GM23338 (cell line): Measurements from ENCODE around the gene SLC4A7. TPM values are rescaled to one million over a fixed set of nuclear protein-coding genes. Genes with fewer than 3 reads are reported as not detected.

Experiments used
- ATAC-seq: fragments of 200-7000 bp; cut with Tn5 transposase; 3 replicates; pipeline ENCODE4 v1.9.1; 2020
- DNase-seq: peaks from one replicate; pipeline ENCODE4 v3.0.0-alpha.2; 2015; ENCODE audit warnings: low spot score
- H2AFZ ChIP-seq: fragments of 200-600 bp; sonication (generic); 2 replicates; pipeline ENCODE4 v1.8.0; 2016; ENCODE audit warnings: antibody characterized with exemption, mild to moderate bottlenecking, moderate library complexity
- H3F3A ChIP-seq: fragments of 200-600 bp; sonication (generic); replicated peaks from 2 replicates; pipeline ENCODE4 v1.8.0; 2017; ENCODE audit warnings: antibody characterized with exemption, mixed run types, low read depth
- H3K27ac ChIP-seq: fragments of 200-600 bp; sonication (generic); 2 replicates; pipeline ENCODE4 v1.6.1; 2016; ENCODE audit warnings: low read depth
- H3K27me3 ChIP-seq: fragments of 200-600 bp; sonication (generic); 2 replicates; pipeline ENCODE4 v1.8.0; 2016; ENCODE audit warnings: mild to moderate bottlenecking, mixed run types, moderate library complexity; ENCODE audit not compliant: insufficient read depth
- H3K36me3 ChIP-seq: fragments of 200-600 bp; sonication (generic); 2 replicates; pipeline ENCODE4 v1.8.0; 2016; ENCODE audit warnings: mild to moderate bottlenecking; ENCODE audit not compliant: insufficient read depth
- H3K4me1 ChIP-seq: fragments of 200-600 bp; sonication (generic); 2 replicates; pipeline ENCODE4 v1.8.0; 2016; ENCODE audit warnings: mild to moderate bottlenecking, moderate library complexity; ENCODE audit not compliant: insufficient read depth
- H3K4me2 ChIP-seq: fragments of 200-600 bp; sonication (generic); 2 replicates; pipeline ENCODE4 v1.7.1; 2017; ENCODE audit warnings: mixed run types
- H3K4me3 ChIP-seq: fragments of 200-600 bp; sonication (generic); 2 replicates; pipeline ENCODE4 v1.6.1; 2016; ENCODE audit warnings: mixed run types
- H3K79me2 ChIP-seq: fragments of 200-600 bp; sonication (generic); replicated peaks from 2 replicates; pipeline ENCODE4 v1.8.0; 2017; ENCODE audit warnings: mild to moderate bottlenecking; ENCODE audit not compliant: insufficient read depth
- H3K9me2 ChIP-seq: fragments of 200-600 bp; sonication (generic); 2 replicates; pipeline ENCODE4 v1.8.0; 2017; ENCODE audit not compliant: insufficient read depth
- H4K20me1 ChIP-seq: fragments of 200-600 bp; sonication (generic); replicated peaks from 2 replicates; pipeline ENCODE4 v1.8.0; 2017; ENCODE audit warnings: mild to moderate bottlenecking; ENCODE audit not compliant: insufficient read depth
- H3K27ac Mint-ChIP-seq: 2 replicates; pipeline ENCODE4 v1.8.0; 2020; ENCODE audit warnings: inconsistent platforms, mild to moderate bottlenecking, moderate library complexity, mixed read lengths
- H3K27me3 Mint-ChIP-seq: 3 replicates; pipeline ENCODE4 v1.8.0; 2022; ENCODE audit warnings: low read depth, mild to moderate bottlenecking, moderate library complexity, mixed read lengths, inconsistent platforms; ENCODE audit not compliant: insufficient read depth, poor library complexity
- H3K36me3 Mint-ChIP-seq: 3 replicates; pipeline ENCODE4 v1.8.0; 2021; ENCODE audit warnings: low read depth, mild to moderate bottlenecking, inconsistent platforms, moderate library complexity, mixed read lengths
- H3K4me1 Mint-ChIP-seq: 3 replicates; pipeline ENCODE4 v1.8.0; 2020; ENCODE audit warnings: mild to moderate bottlenecking, inconsistent platforms, mixed read lengths
- H3K4me3 Mint-ChIP-seq: 3 replicates; pipeline ENCODE4 v1.8.0; 2021; ENCODE audit warnings: moderate library complexity, mild to moderate bottlenecking, inconsistent platforms, mixed read lengths
- H3K9me3 Mint-ChIP-seq: 3 replicates; pipeline ENCODE4 v1.8.0; 2020; ENCODE audit warnings: moderate library complexity, mild to moderate bottlenecking, inconsistent platforms, mixed read lengths
- CREB1 ChIP-seq: fragments of 250-450 bp; sonication (Bioruptor Pico); IDR thresholded peaks from 2 replicates; pipeline ENCODE4 v1.5.0; 2020; ENCODE audit warnings: low read depth, mild to moderate bottlenecking, moderate library complexity
- CTCF ChIP-seq, 2 experiments: fragments of 200-600 bp in 1 of 2; sonication (generic) in 1 of 2; conservative IDR thresholded peaks; 2 replicates each; pipeline versions ENCODE4 v1.5.1 to v1.6.1; 2016 to 2017; ENCODE audit warnings: antibody characterized with exemption in 2 of 2, low read depth in 2 of 2, mild to moderate bottlenecking in 2 of 2, moderate library complexity in 1 of 2
- ETS1 ChIP-seq: IDR thresholded peaks from 2 replicates; pipeline ENCODE4 v1.6.1; 2016; ENCODE audit warnings: antibody characterized with exemption
- EZH2 ChIP-seq: fragments of 200-600 bp; sonication (generic); IDR thresholded peaks from one replicate; pipeline ENCODE4 v1.8.0; 2017; ENCODE audit warnings: antibody characterized with exemption, mild to moderate bottlenecking, low read depth; ENCODE audit not compliant: unreplicated experiment
- EZH2phosphoT487 ChIP-seq: fragments of 200-600 bp; sonication (generic); IDR thresholded peaks from one replicate; pipeline ENCODE4 v1.8.1; 2018; ENCODE audit warnings: antibody characterized with exemption; ENCODE audit not compliant: unreplicated experiment
- NANOG ChIP-seq: IDR thresholded peaks from 2 replicates; pipeline ENCODE4 v1.6.1; 2016; ENCODE audit warnings: antibody characterized with exemption, borderline replicate concordance
- REST ChIP-seq: IDR thresholded peaks from one replicate; pipeline ENCODE4 v1.6.1; 2018; ENCODE audit warnings: antibody characterized with exemption; ENCODE audit not compliant: unreplicated experiment
- STAT1 ChIP-seq: IDR thresholded peaks from one replicate; pipeline ENCODE4 v1.6.1; 2016; ENCODE audit warnings: antibody characterized with exemption; ENCODE audit not compliant: unreplicated experiment
- ZNF114 ChIP-seq: fragments of 250-450 bp; sonication (Bioruptor Pico); IDR thresholded peaks from 2 replicates; pipeline ENCODE4 v1.5.0; 2020; ENCODE audit warnings: mild to moderate bottlenecking, moderate library complexity
- ZNF331 ChIP-seq: fragments of 250-450 bp; sonication (Bioruptor Pico); IDR thresholded peaks from 2 replicates; pipeline ENCODE4 v1.5.0; 2020; ENCODE audit warnings: low read depth, mild to moderate bottlenecking, moderate library complexity
- ZNF462 ChIP-seq: fragments of 250-450 bp; sonication (Bioruptor Pico); IDR thresholded peaks from 2 replicates; pipeline ENCODE4 v1.5.0; 2020; ENCODE audit warnings: mild to moderate bottlenecking, moderate library complexity
- polyA plus RNA-seq: library from polyadenylated mRNA; unstranded; fragments of >200 nt; fragmentation: Nextera tagmentation; extraction: Ambion mirVana; gene quantifications from 2 replicates; pipeline ENCODE4 v1.2.1, GENCODE V29; 2016
- total RNA-seq: library from RNA; depleted of rRNA; stranded (reverse); fragments of >200 nt; shearing (Covaris generic); gene quantifications from 2 replicates; pipeline ENCODE4 v1.2.3, GENCODE V29; 2014

SLC4A7 gene
- total and polyA plus RNA-seq, 2 experiments from 2014 or later, result 44.4 to 101 TPM

GRCh38 chr3:27384191-27384590 is 100.0 kb downstream of the SLC4A7 start:
- H3F3A ChIP-seq, result no peaks in the 10 kb centered on the region
- Mint-ChIP-seq H3K36me3 (peaks cover 50% of the 10 kb centered on the region), H3K27me3 (peaks cover 1% of the 10 kb centered on the region), H3K4me1 (peaks cover 8% of the 10 kb centered on the region; the same call in 2 of the 3 replicates), H3K9me3 (no peaks in the 10 kb centered on the region), H3K27ac (no peak overlapping the region), H3K4me3 (no peak overlapping the region)
- no peak overlapping the region for H3K4me3 ChIP-seq
- H4K20me1 ChIP-seq, result no peaks in the 10 kb centered on the region
- H3K36me3 ChIP-seq, result peaks cover 32% of the 10 kb centered on the region
- no peaks in the 10 kb centered on the region for H3K27me3 ChIP-seq
- TF ChIP-seq ZNF462 (CRISPR knock-in tag), result no peak
- TF ChIP-seq EZH2, result no peak
- no peak for TF ChIP-seq ETS1
- no peak for TF ChIP-seq REST
- no peak for TF ChIP-seq STAT1
- no peak for TF ChIP-seq CREB1
- no peak for TF ChIP-seq EZH2phosphoT487
- no peak for TF ChIP-seq ZNF114 (CRISPR knock-in tag)
- no peak for TF ChIP-seq CTCF (conservative IDR thresholded peaks at IDR 0.05; ENCODE audit: low read depth in 2 of 2)
- TF ChIP-seq ZNF331 (CRISPR knock-in tag), result no peak
- no peak for TF ChIP-seq NANOG
- H3K27ac ChIP-seq, result no peak overlapping the region
- H3K4me1 ChIP-seq, result no peaks in the 10 kb centered on the region
- no peaks in the 10 kb centered on the region for H3K9me2 ChIP-seq
- ATAC-seq (no peak), DNase-seq (no peak)
- H3K79me2 ChIP-seq, result no peaks in the 10 kb centered on the region
- no peak overlapping the region for H3K4me2 ChIP-seq
- no peak overlapping the region for H2AFZ ChIP-seq
